Testis (tissue), 2 donors: ENCODE results near the gene CADM1.

Experiments used
- CTCF ChIP-seq, 3 experiments: fragments of 450-650 bp in 2 of 3; fragments of 200-600 bp in 1 of 3; sonication (generic) in 1 of 3; IDR thresholded peaks; one replicate each; pipeline ENCODE4 v1.5.1; 2016 to 2019; ENCODE audit warnings: antibody characterized with exemption in 3 of 3, mild to moderate bottlenecking in 2 of 3, moderate library complexity in 1 of 3
- POLR2A ChIP-seq: fragments of 450-650 bp; IDR thresholded peaks from one replicate; pipeline ENCODE4 v1.6.1; 2017; ENCODE audit warnings: antibody characterized with exemption, mild to moderate bottlenecking, moderate library complexity

GRCh38 chr11:115523727-115524399, 19.6 kb upstream of the CADM1 start:
- TF ChIP-seq CTCF (IDR thresholded peaks at IDR 0.05), result no peak
- no peak for TF ChIP-seq POLR2A
